Activated CD4-positive, CD25-positive, alpha-beta regulatory T cell treated with anti-CD3 and anti-CD28 coated beads, Interleukin-2, amount 50 U/mL, for 16 hours (primary cell): Measurements from ENCODE around the gene TPST1.
"Not testable (repeated sequence)": the region's sequence is repeated elsewhere in the genome, so short reads cannot be mapped to it uniquely, and the experiment has no call there.

ENCODE experiments used
- DNase-seq: peaks from one replicate; pipeline ENCODE4 v3.0.0-alpha.2; 2020; ENCODE audit warnings: low read depth, low spot score

Gene TPST1

DNA sequence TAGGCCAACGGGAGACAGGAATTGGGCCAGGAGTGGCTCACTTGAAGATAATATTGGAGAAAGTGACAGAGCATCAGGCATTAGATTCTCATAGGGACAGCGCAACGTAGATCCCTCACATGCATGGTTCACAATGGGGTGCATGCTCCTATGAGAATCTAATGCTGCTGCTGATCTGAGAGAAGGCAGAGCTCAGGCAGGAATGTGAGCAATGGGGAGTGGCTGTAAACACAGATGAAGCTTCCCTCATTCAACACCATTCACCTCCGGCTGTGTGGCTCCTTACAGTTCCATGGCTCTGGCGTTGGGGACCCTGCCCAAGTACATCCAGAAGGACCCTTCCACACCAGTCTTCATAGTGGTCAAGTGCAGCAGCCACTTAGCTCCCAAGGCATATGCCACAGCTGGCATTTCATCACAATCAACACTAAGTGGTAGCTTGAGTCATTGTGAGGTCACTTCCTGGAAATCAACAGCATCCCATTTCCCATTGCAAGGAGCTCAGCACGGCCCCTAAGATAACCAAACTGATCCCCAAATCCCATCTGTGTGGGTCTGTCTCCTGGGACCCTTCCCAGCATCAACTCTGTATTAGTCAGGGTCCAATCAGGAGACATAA lies 174.5 kb downstream of the TPST1 start:
- no peak for DNase-seq

DNA sequence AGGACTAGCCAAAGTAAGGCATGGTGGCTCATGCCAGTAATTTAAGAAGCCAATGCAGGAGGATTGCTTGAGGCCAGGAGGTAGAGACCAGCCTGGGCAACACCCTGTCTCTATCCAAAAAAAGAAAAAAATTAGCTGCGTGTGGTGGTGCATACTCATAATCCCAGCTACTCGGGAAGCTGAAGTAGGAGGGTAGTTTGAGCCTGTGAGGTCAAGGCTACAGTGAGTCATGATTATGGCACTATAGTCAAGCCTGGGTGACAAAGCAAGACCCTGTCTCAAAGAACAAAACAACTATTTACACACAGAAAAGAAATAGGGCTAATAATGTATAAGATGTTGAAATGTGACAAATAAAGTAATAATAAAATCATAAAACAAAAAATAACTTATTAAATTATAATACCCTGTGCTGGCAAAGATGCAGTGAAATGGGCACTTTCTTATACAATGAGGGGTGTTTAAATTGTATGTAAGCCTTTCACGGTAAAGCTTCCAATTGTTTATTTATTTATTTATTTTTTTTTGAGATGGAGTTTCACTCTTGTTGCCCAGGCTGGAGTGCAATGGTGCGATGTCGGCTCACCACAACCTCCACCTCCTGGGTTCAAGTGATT lies 175.2 kb downstream of the TPST1 start:
- no peak for DNase-seq

DNA sequence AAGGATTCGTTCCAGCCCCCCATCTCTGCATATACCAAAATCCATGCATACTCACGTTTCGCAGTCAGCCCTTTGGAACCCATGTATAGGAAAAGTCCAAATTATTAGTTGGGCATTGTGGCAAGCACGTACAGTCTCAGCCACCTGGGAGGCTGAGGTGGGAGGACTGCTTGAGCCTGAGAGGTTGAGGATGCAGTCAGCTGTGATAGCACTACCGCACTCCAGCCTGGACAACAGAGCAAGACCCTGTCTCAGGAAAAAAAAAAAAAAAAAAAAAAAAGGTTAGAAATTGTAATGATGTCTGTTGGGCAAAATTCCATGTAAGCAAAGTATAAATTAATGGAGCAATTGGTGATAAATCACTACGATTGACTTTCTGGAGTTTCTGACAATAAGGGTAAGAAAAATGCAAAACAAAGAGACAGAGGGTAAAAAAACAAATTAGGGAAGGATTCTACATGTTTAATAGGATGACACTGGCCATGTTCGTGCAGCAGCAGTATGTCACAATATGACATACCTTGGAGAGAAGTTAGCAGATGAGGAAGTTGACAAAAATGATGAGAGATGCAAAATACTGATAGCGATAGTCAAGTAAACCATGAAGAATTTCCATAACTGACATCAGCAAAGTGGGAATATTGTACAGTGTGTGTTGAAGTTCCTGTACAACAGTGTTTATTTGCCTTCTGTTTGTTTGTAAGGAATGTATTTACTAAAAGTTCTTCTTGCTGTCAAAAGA lies 177.2 kb downstream of the TPST1 start:
- not testable (repeated sequence) for DNase-seq

DNA sequence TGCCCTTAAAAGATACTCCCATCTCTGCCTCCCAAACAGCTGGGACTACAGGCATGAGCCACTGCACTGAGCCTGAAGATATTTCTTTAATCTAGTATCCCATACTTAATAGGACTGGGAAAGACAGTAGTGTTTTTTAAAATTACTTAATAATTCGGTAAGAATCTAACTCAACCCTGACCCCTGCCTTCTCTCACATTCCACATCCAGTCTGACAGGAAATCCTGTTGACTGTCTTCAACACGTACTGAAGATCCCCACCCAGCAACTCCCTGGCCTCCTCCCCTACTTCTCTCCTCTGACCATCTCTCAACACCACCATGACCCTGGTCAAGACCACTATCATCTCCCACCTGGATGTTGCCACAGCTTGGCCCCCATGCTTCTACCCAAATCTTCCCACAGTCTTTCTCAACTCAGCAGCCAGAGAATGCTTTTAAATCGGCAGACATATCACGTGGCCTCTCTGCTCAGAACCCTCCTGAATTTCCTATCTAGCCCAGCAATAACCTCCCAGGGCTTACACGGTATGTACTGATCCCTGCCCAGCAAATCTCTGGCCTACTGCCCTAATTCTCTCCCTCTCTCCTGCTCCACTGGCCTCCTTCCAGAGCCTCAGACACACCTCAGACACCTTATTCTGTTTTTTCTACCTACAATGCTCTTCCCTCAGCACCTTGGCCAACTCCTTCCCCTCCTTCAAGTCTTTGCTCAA lies 180.2 kb downstream of the TPST1 start:
- not testable (repeated sequence) for DNase-seq

DNA sequence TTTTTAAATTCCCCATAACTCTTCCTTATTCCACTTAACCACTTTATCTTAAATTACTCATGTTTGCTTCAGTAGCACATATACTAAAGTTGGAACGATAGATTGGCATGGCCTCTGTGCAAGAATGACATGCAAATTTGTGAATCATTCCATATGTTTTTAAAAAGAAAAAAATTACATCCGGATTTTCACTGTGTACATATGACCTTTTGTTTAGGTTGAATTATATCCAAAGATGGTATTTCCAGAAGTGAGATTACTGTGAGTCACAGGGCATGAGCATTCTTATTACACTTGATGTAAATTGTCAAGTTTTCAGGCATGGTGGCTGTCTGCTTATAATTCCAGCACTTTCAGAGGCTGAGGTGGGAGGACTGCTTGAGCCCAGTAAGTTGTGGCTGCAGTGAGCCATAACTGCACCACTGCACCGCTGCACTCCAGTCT lies 190.0 kb downstream of the TPST1 start:
- not testable (repeated sequence) for DNase-seq

DNA sequence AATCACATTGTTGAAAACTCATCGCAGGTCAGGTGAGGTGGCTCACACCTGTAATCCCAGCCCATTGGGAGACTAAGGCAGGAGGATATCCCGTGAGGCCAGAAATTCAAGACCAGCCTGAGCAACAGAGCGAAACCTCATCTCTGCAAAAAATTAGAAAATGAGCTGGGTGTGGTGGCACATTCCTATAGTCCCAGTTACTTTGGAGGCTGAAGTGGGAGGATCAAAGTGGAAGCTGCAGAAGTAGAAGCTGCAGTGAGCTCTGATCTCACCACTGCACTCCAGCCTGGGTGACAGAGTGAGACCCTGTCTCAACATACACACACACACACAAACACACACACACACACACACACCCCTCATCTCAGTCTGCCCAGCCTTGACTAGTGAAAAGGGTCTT lies 190.9 kb downstream of the TPST1 start:
- DNase-seq = not testable (repeated sequence)

DNA sequence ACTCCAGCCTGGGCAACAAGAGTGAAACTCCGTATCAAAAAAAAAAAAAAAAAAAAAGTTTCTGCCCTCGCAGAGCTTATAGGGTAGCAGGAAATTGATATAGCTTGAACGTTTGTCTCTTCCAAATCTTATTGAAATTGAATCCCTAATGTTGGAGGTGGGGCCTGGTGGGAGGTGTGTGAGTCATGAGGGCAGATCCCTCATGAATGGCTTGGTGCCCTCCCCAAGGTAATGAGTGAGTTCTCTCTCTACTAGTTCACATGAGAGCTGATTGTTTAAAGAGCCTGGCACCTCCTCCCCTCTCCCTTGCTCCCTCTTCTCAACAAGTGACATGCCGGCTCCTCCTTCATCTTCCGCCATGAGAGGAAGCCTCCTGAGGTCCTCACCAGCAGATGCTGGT lies 193.7 kb downstream of the TPST1 start:
- not testable (repeated sequence) for DNase-seq

DNA sequence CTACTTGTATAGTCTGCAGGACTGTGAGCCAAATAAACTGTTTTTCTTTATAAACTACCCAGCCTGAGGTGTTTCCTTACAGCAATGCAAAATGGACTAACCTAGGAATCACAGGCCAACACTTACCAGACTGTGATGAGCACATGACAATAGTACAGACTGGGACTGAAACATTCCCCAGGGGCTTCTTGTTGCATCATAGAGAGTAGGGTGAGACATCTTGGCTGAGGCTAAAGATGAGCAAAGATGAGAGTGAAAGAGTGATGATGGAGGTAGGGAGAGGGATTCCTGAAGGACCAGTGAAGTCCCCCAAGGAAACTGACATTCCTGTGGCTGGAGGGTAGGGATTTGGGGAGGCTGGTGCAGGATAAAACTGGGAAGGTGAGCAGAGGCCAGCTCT lies 194.4 kb downstream of the TPST1 start:
- no peak for DNase-seq

DNA sequence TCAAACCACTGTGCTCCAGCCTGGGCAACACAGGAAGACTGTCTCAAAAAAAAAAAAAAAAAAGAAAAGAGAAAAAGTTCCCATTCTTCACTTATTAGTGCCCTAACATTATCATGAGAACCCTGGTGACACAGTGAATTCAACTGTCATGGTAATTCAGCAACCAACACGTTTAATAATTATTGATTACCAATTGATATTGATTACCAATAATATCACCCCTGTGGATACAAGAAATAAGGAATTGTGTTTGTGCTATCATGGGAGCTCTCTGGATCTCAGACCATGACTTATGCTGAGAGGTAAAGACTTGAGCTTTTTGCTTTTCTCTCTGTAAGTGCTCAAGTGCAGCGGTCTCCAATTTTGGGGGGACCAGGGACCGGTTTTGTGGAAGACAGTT lies 195.3 kb downstream of the TPST1 start:
- DNase-seq = no peak

DNA sequence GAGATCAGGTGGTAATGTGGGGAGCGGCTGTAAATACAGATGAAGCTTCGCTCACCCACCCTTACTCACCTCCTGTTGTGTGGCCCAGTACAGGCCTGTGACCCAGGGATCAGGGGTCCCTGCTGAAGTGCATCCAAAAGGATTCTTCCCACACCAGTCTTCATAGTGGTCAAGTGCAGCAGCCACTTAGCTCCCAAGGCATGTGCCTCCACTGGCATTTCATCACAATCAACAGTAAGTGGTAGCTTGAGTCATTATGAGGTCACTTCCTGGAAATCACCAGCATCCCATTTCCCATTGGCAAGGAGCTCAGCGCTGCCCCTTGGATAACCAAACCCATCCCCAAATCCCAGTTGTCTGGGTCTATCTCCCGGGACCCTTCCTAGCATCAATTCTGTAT lies 196.0 kb downstream of the TPST1 start:
- DNase-seq = not testable (repeated sequence)

DNA sequence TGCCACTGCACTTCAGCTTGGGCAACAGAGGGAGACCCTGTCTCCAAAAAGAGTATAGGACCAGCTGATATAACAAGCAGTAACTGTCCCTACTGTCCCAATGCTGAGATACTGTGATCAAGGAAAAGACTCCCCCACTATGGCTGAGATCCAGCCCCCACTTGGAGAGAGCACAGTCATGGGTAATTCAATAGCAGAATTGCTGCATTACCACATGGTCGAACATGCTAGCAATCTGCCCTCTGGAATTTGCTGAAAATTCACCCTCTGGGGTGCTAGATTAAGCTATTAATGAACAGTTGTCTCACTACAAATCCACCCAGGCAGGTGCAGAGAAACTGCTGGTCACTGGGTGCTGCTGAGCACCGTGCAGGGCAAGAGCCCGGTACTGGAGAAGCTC lies 196.8 kb downstream of the TPST1 start:
- DNase-seq = not testable (repeated sequence)

DNA sequence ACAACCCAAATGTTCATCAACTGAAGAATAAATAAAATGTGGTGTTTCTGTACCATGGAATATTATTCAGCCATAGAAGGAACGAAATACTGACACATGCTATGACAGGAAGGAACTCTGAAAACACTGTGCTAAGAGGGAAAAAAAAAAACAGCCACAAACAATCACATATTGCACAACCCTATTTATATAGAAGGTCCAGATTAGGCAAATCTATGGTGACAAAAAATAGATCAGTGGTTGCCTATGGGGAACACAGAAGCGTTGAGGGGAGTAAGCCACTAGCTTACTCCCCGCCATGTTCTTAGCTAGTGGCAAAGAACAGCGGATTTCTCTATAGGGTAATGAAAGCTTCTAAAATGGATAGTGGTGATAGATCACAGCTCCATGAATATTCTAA lies 198.4 kb downstream of the TPST1 start:
- no peak for DNase-seq

DNA sequence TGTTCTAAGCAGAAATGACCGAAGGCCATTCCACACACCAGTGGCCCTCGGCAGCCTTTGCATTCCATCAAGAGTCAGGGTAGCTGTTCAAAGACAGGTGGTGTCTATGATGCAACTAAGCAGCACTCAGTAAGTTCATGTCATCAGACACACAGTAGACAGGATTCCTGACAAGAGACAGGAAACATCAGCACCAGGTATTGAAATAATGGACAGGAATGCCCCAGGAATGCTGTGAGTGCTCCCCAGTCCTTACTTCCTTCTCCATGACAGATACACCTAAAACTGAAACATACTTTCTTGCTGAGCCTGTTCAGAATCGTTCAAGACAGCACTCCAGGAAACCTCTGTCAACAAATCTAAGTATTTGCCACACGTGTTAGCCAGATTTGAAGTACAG lies 204.4 kb downstream of the TPST1 start:
- DNase-seq = no peak
